H1 (cell line): ENCODE data around the gene INCENP. TPM values are rescaled to one million over a fixed set of nuclear protein-coding genes. Genes with fewer than 3 reads are reported as not detected.

Source experiments
- CTCF ChIA-PET: fragments of 300-600 bp; sonication (Branson Sonifier 250); formaldehyde crosslinking; loops from one replicate; lab custom pipeline; 2021; ENCODE audit not compliant: partially characterized antibody; lab: Charles Lee
- POLR2A ChIA-PET: fragments of 300-600 bp; sonication (Branson Sonifier 250); formaldehyde crosslinking; loops from one replicate; lab custom pipeline; 2021; ENCODE audit warnings: inconsistent platforms; ENCODE audit not compliant: partially characterized antibody; lab: Charles Lee
- DNase-seq, 2 experiments: peaks; one replicate each; pipeline versions ENCODE4 v3.0.0 to v3.0.0-alpha.2; 2010 to 2022; ENCODE audit warnings: low spot score in 2 of 2, low read depth in 1 of 2, mixed read lengths in 1 of 2
- FAIRE-seq: peaks from 2 replicates; lab custom pipeline; 2011; peaks lifted over from hg19 to GRCh38; lab: Jason Lieb, UNC
- H2AFZ ChIP-seq: 2 replicates; pipeline ENCODE4 v1.8.1; 2012; ENCODE audit warnings: low read length, inconsistent platforms
- H2AK5ac ChIP-seq: 2 replicates; pipeline ENCODE4 v1.6.1; 2013; ENCODE audit warnings: low read depth, low read length
- H2BK120ac ChIP-seq: replicated peaks from 2 replicates; pipeline ENCODE3; 2013; ENCODE audit warnings: low read depth, low read length, inconsistent platforms
- H2BK12ac ChIP-seq: 2 replicates; pipeline ENCODE4 v1.6.1; 2013; ENCODE audit warnings: low read depth, low read length
- H2BK15ac ChIP-seq: 2 replicates; pipeline ENCODE4 v1.6.1; 2013; ENCODE audit warnings: low read length
- H2BK20ac ChIP-seq: 2 replicates; pipeline ENCODE4 v1.6.1; 2013; ENCODE audit warnings: low read length
- H2BK5ac ChIP-seq: 2 replicates; pipeline ENCODE4 v1.6.1; 2013; ENCODE audit warnings: low read depth, low read length
- H3K14ac ChIP-seq: 2 replicates; pipeline ENCODE4 v1.6.1; 2013; ENCODE audit warnings: inconsistent platforms; ENCODE audit not compliant: insufficient read length
- H3K18ac ChIP-seq: 2 replicates; pipeline ENCODE4 v1.6.1; 2013; ENCODE audit warnings: low read length; ENCODE audit errors: extremely low read depth
- H3K23ac ChIP-seq: 2 replicates; pipeline ENCODE4 v1.6.1; 2013; ENCODE audit warnings: inconsistent platforms; ENCODE audit not compliant: insufficient read length
- H3K23me2 ChIP-seq: 2 replicates; pipeline ENCODE4 v1.6.1; 2013; ENCODE audit warnings: low read depth, low read length
- H3K27ac ChIP-seq: 2 replicates; pipeline ENCODE4 v1.6.1; 2011; ENCODE audit warnings: low read depth, low read length, inconsistent platforms
- H3K27me3 ChIP-seq, 4 experiments: replicated peaks in 1 of 4; 1 replicate in 1 of 4; 2 replicates in 3 of 4; pipeline versions ENCODE4 v1.6.1 to v1.8.1; 2011 to 2013; ENCODE audit warnings: low read length in 3 of 4, mild to moderate bottlenecking in 3 of 4, inconsistent platforms in 2 of 4, mixed read lengths in 2 of 4, moderate library complexity in 1 of 4; ENCODE audit not compliant: control insufficient read depth in 3 of 4, insufficient read depth in 3 of 4; ENCODE audit errors: extremely low read depth in 1 of 4
- H3K36me3 ChIP-seq, 4 experiments: 2 replicates each; pipeline versions ENCODE4 v1.6.1 to v1.8.1; 2011 to 2013; ENCODE audit warnings: mild to moderate bottlenecking in 4 of 4, low read length in 3 of 4, moderate library complexity in 2 of 4, control low read depth in 1 of 4, inconsistent platforms in 1 of 4; ENCODE audit not compliant: insufficient read depth in 4 of 4, control insufficient read depth in 2 of 4
- H3K4ac ChIP-seq: replicated peaks from 2 replicates; pipeline ENCODE3; 2013; ENCODE audit warnings: low read length, low read depth, mixed read lengths, inconsistent platforms; ENCODE audit not compliant: insufficient read length
- H3K4me1 ChIP-seq, 4 experiments: replicated peaks in 1 of 4; 1 replicate in 1 of 4; 2 replicates in 3 of 4; pipeline versions ENCODE4 v1.6.1 to v1.8.1; 2011 to 2013; ENCODE audit warnings: low read length in 3 of 4, inconsistent platforms in 2 of 4, mixed read lengths in 1 of 4; ENCODE audit not compliant: insufficient read depth in 4 of 4, control insufficient read depth in 3 of 4
- H3K4me2 ChIP-seq, 2 experiments: 2 replicates each; pipeline versions ENCODE4 v1.6.1 to v1.8.1; 2011 to 2013; ENCODE audit warnings: low read depth in 2 of 2, low read length in 2 of 2, control low read depth in 1 of 2, inconsistent platforms in 1 of 2, mild to moderate bottlenecking in 1 of 2; ENCODE audit not compliant: insufficient read depth in 1 of 2
- H3K4me3 ChIP-seq, 4 experiments: fragments of 200-600, 300-600 bp in 1 of 4; sonication (generic), shearing (Covaris generic), sonication (Bioruptor Twin) in 1 of 4; 2 replicates each; pipeline versions ENCODE4 v1.5.1 to v1.8.1; 2011 to 2016; ENCODE audit warnings: low read length in 4 of 4, low read depth in 3 of 4, control low read depth in 2 of 4, inconsistent platforms in 2 of 4, mild to moderate bottlenecking in 2 of 4, mixed read lengths in 1 of 4, moderate library complexity in 1 of 4; ENCODE audit not compliant: insufficient read depth in 2 of 4; ENCODE audit errors: extremely low read depth in 1 of 4
- H3K56ac ChIP-seq: replicated peaks from 2 replicates; pipeline ENCODE3; 2013; ENCODE audit warnings: low read depth, mild to moderate bottlenecking, mixed read lengths, low read length, inconsistent platforms; ENCODE audit not compliant: insufficient read length
- H3K79me1 ChIP-seq: 2 replicates; pipeline ENCODE4 v1.6.1; 2013; ENCODE audit warnings: low read depth, low read length, control low read depth
- H3K79me2 ChIP-seq, 2 experiments: 2 replicates each; pipeline versions ENCODE4 v1.6.1 to v1.8.1; 2012 to 2013; ENCODE audit warnings: low read length in 2 of 2, mild to moderate bottlenecking in 2 of 2, inconsistent platforms in 1 of 2; ENCODE audit not compliant: insufficient read depth in 2 of 2, control insufficient read depth in 1 of 2
- H3K9ac ChIP-seq, 4 experiments: replicated peaks in 1 of 4; 1 replicate in 1 of 4; 2 replicates in 3 of 4; pipeline versions ENCODE4 v1.6.1 to v1.8.1; 2011 to 2013; ENCODE audit warnings: low read depth in 3 of 4, low read length in 3 of 4, control low read depth in 2 of 4, mild to moderate bottlenecking in 2 of 4, moderate library complexity in 2 of 4, inconsistent platforms in 1 of 4; ENCODE audit errors: extremely low read depth in 1 of 4
- H3K9me3 ChIP-seq, 2 experiments: 2 replicates each; pipeline versions ENCODE4 v1.6.1 to v1.8.1; 2012 to 2013; ENCODE audit warnings: mild to moderate bottlenecking in 2 of 2, moderate library complexity in 2 of 2, control low read depth in 1 of 2, inconsistent platforms in 1 of 2, low read depth in 1 of 2, low read length in 1 of 2, mixed read lengths in 1 of 2; ENCODE audit not compliant: insufficient read depth in 2 of 2
- H4K20me1 ChIP-seq, 2 experiments: replicated peaks in 1 of 2; 2 replicates each; pipeline versions ENCODE3 to v1.8.1; 2011 to 2013; ENCODE audit warnings: inconsistent platforms in 2 of 2, low read length in 2 of 2, mild to moderate bottlenecking in 1 of 2; ENCODE audit not compliant: insufficient read depth in 2 of 2, control insufficient read depth in 1 of 2
- H4K5ac ChIP-seq: 2 replicates; pipeline ENCODE4 v1.6.1; 2013; ENCODE audit warnings: low read length, low read depth, mixed read lengths, inconsistent platforms; ENCODE audit not compliant: insufficient read length
- H4K8ac ChIP-seq: 2 replicates; pipeline ENCODE4 v1.8.0; 2013; ENCODE audit warnings: mild to moderate bottlenecking, moderate library complexity, low read length, inconsistent platforms; ENCODE audit not compliant: insufficient read depth; ENCODE audit errors: extremely low read depth
- H4K91ac ChIP-seq: replicated peaks from 2 replicates; pipeline ENCODE3; 2013; ENCODE audit warnings: low read length, mixed read lengths, inconsistent platforms; ENCODE audit not compliant: insufficient read length
- ATF3 ChIP-seq: IDR thresholded peaks from 2 replicates; pipeline ENCODE4 v1.6.1; 2011; ENCODE audit warnings: low read depth, mild to moderate bottlenecking, low read length; ENCODE audit not compliant: insufficient read depth
- EGR1 ChIP-seq: IDR thresholded peaks from 2 replicates; pipeline ENCODE4 v1.6.1; 2011; ENCODE audit warnings: low read depth, low read length, borderline replicate concordance
- KDM4A ChIP-seq: IDR thresholded peaks from one replicate; pipeline ENCODE4 v1.7.1; 2012; ENCODE audit warnings: low read depth, mild to moderate bottlenecking, moderate library complexity, low read length, inconsistent platforms; ENCODE audit not compliant: severe bottlenecking
- POLR2A ChIP-seq, 2 experiments: IDR thresholded peaks; 1 replicate in 1 of 2; 2 replicates in 1 of 2; pipeline ENCODE4 v1.6.1; 2011; ENCODE audit warnings: low read depth in 2 of 2, low read length in 2 of 2, mild to moderate bottlenecking in 2 of 2; ENCODE audit errors: control extremely low read depth in 1 of 2
- WGBS, 2 experiments: shearing (Covaris generic) in 1 of 2; methylation state at CpG; one replicate each; pipeline versions ENCODE4 v1.1.6 to v1.1.7; 2013 to 2015; ENCODE audit warnings: low lambda C conversion rate in 2 of 2, mixed read lengths in 2 of 2, inconsistent platforms in 1 of 2, low coverage in 1 of 2, missing lambda C conversion rate in 1 of 2; ENCODE audit not compliant: insufficient replicate concordance in 2 of 2, insufficient coverage in 1 of 2, insufficient read length in 1 of 2; ENCODE audit errors: extremely low coverage in 1 of 2, missing lambda C conversion rate in 1 of 2; 5-methylcytosine and 5-hydroxymethylcytosine counted together
- polyA plus RNA-seq, 7 experiments: library from polyadenylated mRNA; depleted of rRNA in 3 of 7; stranded (reverse) in 5 of 7; unstranded in 2 of 7; fragments of >200 nt in 5 of 7; fragments of 200-250 nt in 2 of 7; gene quantifications; 1 replicate in 5 of 7; 2 replicates in 1 of 7; 4 replicates in 1 of 7; pipeline versions ENCODE4 v1.2.1 to v1.2.3, GENCODE V29; 2011 to 2013; ENCODE audit warnings: missing spikeins in 2 of 7, mixed read lengths in 2 of 7
- total RNA-seq: library from RNA; stranded (reverse); fragmentation: NEBNext Ultra II Directional; extraction: Animal tissue kit (Norgen Biotek cat#: 25700); gene quantifications from 2 replicates; pipeline ENCODE4 v1.2.1, GENCODE V29; 2021

INCENP gene
- total and polyA plus RNA-seq, 2 of the 8 experiments (the other 6 are each of a cell fraction or from before 2014, with no cell fraction given) = 25.4 to 132 TPM

GRCh38 chr11:62077132-62077531, 46.7 kb upstream of the INCENP start:
- Histone ChIP-seq H3K27me3 (no peaks in the 10 kb centered on the region), H3K56ac (no peak overlapping the region), H2AK5ac (no peak overlapping the region), H3K4me3 (no peak overlapping the region), H3K36me3 (no peaks in the 10 kb centered on the region), H2BK120ac (no peak overlapping the region), H3K23ac (no peak overlapping the region), H2BK20ac (no peak overlapping the region), H2BK15ac (no peak overlapping the region), H3K4me2 (no peak overlapping the region), H4K20me1 (no peaks in the 10 kb centered on the region), H2BK12ac (no peak overlapping the region), H3K9me3 (no peaks in the 10 kb centered on the region)
- FAIRE-seq = no peak
- DNase-seq = no peak
- POLR2A ChIA-PET = interaction anchor here (0.6 to 1.1 kb wide), 2 partner anchors 110 to 164 kb away, joined by 3 to 4 read pairs; partner anchors contain the start of gene FTH1
- TF ChIP-seq KDM4A (no peak), ATF3 (no peak), EGR1 (no peak), POLR2A (IDR thresholded peaks at IDR 0.05; ENCODE audit: control extremely low read depth in 1 of 2, low read depth in 2 of 2, low read length in 2 of 2) (no peak)
- TF ChIP-seq, all 59 proteins: peak for 0
- H2AFZ ChIP-seq = no peak overlapping the region
- H3K4ac ChIP-seq = no peak overlapping the region
- H4K8ac ChIP-seq = no peak overlapping the region
- 88% methylated on average over 3 of the region's 3 CpGs; no CpG with 5 or more reads in 1 of the 2 experiments for WGBS, 2 experiments
- no peaks in the 10 kb centered on the region for H3K79me2 ChIP-seq
- no peak overlapping the region for H3K18ac ChIP-seq
- no peaks in the 10 kb centered on the region for H3K79me1 ChIP-seq
- H2BK5ac ChIP-seq = no peak overlapping the region
- H3K27ac ChIP-seq = no peak overlapping the region
- H4K5ac ChIP-seq = no peak overlapping the region
- no peaks in the 10 kb centered on the region for H3K4me1 ChIP-seq
- no peaks in the 10 kb centered on the region for H3K23me2 ChIP-seq
- no peak overlapping the region for H3K9ac ChIP-seq
- no peak overlapping the region for H4K91ac ChIP-seq
- CTCF ChIA-PET = interaction anchor here (0.9 to 10.0 kb wide), 2 partner anchors 11 to 177 kb away, joined by 3 to 198 read pairs; no protein-coding TSS in a partner anchor
- H3K14ac ChIP-seq = no peak overlapping the region
